M059J (cell line): ENCODE data around the gene SUMO4. TPM values are rescaled to one million over a fixed set of nuclear protein-coding genes. Genes with fewer than 3 reads are reported as not detected.

Experiments used
- total RNA-seq: library from RNA; depleted of rRNA; stranded (reverse); fragments of >200 nt; shearing (Covaris generic); gene quantifications from 2 replicates; pipeline ENCODE4 v1.2.3, GENCODE V29; 2014; rRNA removed

Gene SUMO4
- total RNA-seq, 1 experiment from 2014 or later = not detected

Other genes with a start within 250 kb of the SUMO4 start
- gene TAB2, start 82.5 kb upstream of the SUMO4 start, total RNA-seq = 50.3 and 71.6 TPM in 2 replicates
- 0.17 and 0.22 TPM in 2 replicates for gene ZC3H12D, start 84.8 kb downstream of the SUMO4 start, total RNA-seq
- 42.0 and 52.9 TPM in 2 replicates for gene PPIL4, start 145.8 kb downstream of the SUMO4 start, total RNA-seq
- 103 and 129 TPM in 2 replicates for gene GINM1, start 166.1 kb downstream of the SUMO4 start, total RNA-seq
- gene KATNA1, start 248.5 kb downstream of the SUMO4 start, total RNA-seq = 19.4 and 33.9 TPM in 2 replicates